GM18868 (cell line): ENCODE results near the gene PIGZ.

Experiments
- ATAC-seq: cut with Tn5 transposase; IDR thresholded peaks from one replicate; pipeline ENCODE4 v1.9.1; 2021; ENCODE audit warnings: mild to moderate bottlenecking, moderate library complexity; ENCODE audit not compliant: unreplicated experiment

The PIGZ gene

DNA sequence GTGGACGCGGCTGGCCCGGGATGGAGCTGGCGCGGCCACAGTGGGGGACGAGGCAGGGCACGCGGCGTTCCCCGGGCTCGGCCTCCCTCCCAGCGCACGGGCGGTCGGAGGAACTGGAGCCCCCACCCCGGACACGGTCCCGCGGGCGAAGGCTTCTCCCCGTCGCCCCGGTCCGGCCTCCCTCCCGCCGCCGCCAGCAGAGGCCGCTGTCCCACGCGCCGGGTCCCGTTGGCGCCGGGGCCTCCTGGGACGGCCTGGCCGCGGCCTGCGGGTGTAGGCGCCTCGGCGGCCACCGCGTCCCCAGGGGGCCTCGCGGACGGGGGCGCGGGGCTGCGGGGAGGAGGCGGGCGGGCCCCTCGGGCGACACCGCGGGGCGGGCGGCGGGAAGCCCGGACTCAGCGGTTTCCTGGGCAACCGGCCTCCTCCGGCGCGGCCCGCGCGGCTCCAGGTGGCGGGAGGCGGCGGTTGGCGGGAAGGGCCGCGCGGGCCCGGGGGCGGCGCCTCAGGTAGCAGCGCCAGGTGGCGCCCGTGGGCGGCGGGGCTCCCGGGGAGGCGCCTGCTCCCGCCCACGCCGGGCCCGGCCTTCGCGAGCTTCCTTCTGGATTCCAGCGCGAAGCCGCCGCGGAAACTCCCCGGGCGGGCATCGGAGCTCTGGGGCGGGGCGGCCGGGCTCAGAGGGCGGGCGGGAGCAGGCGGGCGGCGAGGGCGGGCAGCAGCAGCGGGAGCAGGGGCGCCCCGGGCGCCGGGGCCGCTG, 34.2 kb upstream of the PIGZ start:
- ATAC-seq = peak; percentile 74

DNA sequence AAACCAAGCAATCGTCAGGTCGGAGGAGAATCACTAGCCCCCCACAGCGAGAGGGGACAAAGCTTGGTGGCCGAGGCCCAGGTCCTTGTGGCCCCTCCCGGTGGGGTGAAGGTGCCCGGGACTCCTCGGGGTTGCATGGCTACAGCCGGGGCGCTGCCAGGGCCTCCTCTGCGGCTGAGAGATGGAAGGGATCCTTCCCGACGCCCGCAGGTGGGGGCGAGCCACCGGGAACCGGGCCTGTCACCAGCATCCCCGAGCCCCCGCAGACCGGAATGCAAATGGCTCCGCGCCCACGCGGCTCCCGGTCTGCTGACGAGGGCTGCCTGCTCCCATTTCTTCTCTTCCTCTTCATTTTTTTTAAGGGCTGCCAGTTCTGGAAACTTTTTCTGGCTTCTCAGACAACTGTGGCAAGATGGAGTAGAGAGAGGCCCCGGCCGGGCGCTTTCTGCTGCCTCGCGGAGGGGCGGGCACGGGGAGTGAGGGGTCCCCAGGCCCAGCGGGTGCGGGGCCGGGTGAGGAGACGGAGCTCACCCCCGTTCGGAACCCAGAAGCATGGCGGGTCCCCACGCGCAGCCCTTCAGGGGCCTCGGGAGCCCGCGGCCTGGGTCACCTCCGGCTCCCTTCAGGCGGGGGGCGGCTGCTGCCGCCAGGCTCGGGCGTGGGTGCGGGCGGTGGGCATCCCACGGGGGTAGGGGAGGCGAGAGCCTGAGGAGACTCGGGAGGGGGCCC, 33.5 kb upstream of the PIGZ start:
- ATAC-seq = peak; percentile 15

DNA sequence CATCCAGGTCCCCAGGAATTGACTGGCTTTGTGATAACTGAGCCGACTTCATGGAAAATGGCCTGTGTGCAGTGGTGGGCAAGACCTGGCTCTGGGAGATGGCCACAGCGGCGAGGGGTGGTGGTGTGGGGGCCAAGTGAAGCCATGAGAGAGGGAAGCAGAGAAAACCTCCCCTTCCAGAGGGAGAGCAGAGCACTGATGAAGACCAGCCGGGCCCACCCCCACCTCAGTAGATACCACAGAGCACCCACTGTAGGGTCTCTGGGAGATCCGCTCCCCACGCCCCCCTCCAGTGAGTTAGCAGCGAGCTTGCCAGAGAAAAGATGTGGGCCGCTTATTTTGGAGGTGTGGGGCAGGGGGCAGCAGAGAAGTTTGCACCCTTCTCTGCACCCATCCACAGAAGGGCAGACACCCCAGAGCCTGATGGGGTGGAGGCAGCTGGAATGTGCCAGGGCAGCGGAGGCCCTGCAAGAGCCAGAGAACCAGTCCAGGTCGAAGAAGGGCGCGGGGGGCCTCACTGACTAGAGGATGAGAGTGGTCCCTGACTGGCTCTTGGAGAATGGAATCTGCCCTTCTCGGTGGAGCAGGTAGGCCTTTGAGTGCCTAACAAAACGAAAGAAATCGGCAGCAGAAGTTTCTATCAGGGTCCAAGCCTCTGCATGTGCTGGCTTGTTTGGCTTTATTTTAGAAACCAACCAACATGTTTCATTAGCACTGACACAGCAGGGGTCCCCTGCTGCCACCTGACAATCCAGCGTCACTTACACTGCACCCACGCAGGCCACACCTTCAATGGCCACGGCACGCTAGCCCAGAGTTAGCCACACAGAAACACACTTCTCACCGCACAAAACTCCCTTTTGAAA, 32.7 kb upstream of the PIGZ start:
- ATAC-seq = no peak

DNA sequence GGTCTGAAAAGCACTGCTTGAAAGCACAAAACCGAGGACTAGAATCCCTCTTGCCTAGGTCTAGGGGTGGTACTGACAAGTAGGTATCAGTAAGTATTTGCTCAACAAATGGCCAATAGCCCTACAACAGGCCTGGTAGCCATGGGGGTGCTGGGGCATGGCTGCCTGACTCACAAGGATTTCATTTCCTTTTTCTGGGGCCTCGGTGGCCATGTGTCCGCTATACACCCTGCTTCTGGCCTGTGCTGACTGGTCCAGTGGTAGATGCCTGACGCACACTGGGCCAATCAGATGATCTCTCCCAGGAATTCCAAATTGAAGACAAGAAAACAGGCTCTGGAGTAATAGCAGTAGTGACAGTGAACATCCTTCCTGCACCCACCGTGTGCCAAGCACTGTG, 31.6 kb upstream of the PIGZ start:
- no peak for ATAC-seq

DNA sequence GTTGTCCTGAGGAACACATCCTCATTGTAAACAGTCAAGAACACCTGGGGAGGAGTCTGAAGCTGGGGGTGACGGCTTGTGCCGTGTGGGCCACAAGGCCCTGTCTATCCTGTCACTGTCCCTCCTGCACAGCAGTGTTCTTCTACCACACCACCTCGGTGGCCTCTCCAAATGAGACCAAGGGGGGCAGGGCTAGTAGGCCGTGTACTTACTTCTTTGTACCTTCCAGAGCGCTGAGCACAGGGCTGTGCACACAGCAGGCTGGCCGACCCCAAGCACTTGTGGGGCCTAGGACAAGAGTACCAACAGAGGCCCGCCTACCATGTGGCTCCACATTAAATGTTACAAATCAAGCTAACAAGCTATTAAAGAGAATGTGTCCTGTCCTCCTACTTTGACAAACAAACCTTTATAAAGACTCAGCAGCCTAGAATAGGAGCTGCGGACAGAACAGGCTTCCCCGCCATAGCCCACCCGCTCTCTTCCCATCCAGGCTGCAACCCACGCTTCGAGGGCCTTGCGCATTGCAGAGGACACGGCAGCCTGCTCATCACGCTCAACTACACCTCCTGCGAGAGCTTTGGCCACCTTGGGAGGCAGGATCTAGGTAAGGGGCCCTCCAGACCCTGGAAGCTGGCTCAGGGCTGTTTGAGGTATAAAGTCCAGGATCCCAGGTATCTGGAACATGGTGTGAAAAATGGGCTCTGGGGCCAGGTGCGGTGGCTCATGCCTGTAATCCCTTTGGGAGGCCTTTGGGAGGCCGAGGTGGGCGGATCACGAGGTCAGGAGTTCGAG, 30.5 kb upstream of the PIGZ start:
- ATAC-seq = no peak

DNA sequence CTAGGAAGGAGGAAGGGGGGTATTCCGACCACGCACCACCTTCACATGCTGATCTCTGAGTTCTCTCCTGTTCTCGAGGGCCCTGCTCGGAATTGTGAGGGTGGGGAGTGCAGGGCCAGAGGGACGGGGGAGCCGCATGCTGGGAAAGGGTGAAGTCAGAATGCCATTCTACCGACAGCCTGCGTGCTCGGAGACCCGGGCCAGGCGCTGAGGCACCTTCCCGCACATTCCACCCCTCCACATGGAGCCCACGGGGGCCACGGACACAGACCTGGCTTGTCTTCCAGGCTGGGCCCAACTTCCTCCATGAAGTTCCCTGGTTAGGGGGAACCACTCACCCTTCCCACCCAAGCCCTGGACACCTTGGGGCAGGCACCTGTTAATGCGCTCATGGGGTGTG, 28.7 kb upstream of the PIGZ start:
- no peak for ATAC-seq

DNA sequence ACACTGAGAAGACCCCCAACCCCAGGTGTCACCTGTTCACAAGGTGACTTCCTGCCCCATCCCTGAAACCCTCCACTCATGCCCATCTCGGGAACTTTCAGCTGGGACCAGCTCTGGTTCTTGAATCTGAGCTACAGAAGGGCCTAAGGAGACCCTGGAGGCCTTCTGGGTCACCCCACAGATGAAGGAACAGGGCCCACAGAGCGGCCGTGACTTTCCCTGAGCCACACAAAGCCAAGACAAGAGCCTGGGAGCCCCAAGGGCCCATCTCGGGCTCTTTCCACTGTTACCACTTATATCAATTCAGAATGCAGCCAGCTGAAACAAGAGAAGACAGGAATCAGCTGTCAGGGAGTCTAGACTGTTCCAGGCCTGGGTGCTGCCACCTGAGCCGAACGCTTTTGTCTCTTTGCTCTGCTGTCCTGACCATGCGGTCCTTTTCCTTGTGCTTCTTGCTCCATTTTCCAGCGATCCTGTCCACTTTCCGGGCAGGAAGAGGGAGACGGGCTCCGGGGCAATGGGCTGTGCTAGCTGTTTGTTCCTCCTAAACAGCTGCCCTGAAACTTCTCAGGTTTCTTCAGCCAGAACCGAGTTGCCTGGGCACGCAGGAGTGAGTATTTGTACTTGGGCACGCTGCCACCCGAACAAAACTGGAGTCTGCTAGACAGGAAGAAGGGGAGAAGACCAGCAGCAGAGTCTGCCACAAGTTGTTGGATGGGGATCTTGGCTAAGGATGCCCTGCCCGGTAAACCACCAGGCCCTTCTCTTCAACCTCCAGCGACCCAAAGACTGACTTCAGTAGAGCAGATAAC, 28.0 kb upstream of the PIGZ start:
- no peak for ATAC-seq

DNA sequence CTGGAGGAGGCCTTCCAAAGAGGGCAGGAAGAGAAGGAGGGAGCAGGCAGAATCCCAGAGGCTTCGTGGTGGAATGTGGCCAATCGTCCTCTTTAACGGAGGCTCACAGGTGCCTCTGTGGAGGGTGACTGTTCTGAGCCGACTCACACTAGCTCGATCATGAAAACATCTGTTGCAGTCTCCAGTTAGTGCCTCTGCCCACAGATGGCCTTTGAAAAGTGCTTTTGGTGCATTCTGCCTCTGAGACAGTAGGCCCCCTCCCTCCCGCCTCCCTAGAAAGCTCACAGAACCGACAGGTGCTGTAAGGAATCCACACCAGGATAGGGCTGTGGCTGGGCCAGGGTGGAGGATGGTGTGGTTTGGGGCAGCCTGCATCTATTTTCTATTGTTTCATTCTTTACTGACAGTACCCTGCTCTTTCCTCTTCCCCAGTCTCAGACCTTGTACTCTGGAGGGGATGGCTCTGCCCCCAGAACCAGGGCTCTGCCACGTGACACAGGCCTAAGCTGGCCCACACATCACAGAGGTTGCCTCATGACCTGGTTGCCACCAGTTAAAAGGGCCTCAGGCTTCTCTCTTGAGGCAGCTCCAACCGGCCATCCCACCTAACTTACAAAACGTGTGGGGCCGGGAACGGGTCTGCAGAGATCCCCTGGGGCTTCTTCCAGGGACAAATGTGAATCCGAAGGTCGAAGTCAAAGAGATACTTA, 27.2 kb upstream of the PIGZ start:
- ATAC-seq = no peak

DNA sequence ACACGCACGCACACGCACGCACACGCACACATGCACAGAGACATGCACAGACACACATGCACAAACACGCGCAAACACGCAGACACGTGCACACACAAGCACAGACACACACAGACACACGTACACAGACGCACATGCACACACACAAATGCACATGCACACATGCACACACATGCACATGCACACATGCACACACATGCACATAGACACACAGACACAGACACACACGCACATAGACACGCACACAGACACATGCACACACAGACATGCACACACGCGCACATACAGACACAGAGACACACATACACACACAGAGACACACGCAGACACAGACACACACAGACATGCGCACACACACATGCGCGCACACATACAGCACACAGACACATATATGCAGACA, 26.4 kb upstream of the PIGZ start:
- no peak for ATAC-seq

DNA sequence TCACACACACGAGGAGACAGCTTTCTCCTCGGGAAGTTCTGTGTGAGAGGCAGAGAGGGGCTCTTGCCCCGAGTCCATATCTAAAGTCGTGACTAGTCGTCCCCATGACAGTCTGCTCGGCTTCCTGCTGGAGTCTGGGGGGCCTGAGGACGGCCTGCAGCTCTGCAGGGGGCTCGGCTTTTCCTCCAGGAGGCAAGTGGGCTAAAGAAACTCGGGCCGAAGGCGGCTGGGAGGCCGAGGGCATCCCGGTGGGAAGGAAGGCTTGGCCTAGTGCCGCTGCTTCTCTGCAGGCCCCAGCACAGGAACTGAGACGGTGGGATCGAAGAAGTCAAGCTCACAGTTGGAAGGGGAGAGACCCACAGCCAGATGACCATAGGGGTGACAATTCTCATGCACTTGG, 25.4 kb upstream of the PIGZ start:
- ATAC-seq = no peak

DNA sequence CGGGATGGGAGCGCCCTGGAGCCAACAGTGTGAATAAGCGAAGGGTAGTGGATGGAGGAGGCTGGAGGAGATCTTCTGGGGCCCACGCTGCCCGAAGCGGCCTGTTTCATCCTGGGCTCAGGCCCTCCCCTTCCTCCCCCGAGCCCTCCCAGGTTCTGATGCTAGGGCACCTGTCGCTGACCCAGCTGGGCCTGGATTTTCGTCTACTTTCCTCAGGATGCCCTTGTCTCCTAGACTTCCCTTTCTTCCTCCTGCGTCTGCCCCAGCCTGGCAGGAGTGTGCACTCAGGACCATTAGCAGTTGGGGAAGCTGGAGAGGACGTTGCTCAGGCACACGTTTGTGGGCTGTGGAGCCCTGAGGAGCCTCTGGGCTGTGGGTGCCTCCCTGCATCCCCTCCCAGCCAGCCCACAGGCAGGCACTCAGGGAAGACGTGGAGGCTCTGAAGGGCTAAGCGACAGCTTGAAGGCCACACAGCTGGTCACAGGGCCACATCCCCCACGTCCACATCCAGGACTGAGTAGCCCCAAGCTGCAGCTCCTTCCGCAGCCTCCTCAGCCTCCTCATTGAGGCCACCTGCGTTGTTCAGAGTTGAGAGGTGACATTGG, 23.9 kb upstream of the PIGZ start:
- no peak for ATAC-seq

DNA sequence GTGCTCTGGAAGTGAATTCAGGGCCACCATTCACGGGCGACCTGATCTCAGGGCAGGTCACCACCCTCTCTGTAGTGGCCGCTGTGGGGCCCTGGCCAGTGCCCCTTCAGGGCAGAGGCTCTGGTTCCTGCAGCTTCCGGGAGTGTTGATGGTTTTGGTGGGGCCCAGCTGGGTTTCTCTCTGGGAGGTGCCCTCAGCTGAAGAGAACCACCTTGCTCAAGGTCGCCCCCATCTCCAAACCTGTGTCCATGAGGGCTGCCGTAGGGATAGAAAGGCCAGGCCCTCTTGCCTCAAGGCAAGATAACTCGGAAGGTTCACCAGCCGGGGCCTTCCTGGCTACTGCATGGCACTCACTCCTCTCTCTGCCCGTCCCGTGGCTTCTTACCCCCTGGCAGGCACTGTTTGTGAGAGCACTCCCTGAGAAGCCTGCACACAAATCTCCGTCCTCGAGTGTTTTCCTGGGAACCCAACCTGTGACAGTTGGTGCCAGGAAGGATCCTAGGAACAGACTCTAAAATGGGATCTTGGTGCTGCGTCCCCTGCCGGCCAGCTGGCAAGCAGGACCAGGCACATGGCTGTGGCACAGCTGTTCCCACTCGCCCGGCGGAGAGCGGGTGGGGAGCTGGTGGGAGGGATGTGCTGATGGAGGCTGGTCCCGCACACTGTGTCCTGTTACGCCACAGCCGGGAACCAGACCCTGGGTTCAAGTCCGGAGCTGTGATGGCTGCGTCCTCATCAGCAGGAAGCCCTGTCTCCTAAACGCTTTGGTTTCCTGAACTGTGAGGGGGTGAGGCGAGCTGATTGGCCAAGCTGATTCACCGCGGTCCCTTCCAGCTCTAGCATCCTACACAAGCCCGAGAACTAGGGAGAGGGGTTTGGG, 23.2 kb upstream of the PIGZ start:
- no peak for ATAC-seq

DNA sequence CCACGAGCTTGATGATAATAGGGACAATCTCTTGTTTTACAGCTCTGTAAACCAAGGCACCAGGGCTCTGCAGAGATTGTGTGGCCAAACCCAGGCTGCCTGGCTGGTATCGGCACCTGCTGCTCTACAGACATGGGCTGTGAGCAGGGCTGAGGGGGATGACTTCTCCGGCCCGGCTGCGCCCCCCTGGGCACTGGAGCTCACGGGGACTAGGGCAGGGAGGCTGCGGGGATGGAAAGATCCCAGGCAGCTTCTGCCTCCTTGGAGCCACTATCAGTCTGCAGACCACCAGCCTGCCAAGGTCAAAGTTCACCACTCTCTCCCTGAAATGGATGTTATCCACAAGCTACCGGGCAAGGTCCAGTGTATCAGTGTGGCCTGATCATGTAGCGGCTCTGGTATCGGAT, 22.0 kb upstream of the PIGZ start:
- ATAC-seq = no peak

DNA sequence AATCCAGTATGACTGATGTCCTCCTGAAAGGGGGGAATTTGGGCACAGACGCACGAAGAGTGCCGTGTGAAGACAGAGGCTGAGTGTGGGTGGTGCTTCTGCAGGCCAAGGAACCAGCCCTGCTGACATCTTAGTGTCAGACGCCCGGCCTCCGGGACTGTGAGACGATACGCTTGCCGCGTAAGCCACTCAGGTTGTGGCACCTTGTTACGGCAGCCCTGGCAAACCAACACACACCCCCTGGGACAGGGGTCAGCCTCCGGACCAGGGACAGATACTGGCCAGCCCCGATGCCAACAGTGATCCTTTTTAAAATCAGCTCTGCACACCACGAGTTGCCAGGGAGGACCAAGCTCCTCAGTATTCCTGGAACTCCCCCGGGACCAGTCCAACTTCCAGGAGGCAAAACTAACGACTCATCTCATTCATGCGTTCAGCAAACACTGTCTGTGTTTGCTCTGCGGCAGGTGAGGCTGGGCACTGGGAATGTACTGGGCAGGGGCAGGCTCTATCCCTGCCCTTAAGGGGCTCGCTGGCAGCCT, 21.2 kb upstream of the PIGZ start:
- no peak for ATAC-seq

DNA sequence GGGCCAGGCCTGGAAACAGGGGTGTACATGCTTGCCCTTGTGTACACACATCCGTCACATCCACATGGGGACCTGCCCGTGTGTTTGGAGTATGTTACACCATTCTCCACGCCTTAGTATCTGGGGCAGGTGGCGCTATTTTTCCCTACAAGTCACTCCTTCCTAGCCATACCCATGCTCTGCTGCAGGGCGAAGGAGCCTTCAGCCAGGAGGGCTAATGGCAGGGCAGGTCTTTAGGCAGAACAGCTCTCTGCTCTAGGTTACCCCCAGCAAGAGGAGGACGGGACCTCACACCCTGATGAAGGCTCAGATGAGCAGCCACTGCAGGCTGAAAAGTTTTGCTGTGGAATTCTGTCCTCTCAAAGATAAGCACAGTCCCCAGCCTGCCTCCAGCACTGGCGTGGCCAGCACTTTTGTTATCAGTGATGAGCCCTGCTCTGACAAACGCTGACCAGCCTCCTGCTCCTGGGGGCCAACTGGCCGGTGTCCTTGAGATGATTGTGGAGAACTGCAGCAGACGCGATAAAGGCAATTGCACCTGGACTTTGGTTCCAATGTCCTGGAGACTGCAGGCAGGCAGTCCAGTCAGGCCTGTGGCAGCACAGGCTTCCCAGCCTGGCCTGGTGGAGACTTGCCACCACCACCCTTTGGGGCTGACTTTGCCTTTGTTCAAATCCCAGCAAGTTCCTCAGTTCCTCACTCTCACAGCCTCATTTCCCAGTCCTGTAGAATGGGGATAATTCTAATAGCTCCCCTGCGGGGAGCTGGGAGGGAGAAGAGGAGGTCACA, 19.8 kb upstream of the PIGZ start:
- ATAC-seq = no peak

DNA sequence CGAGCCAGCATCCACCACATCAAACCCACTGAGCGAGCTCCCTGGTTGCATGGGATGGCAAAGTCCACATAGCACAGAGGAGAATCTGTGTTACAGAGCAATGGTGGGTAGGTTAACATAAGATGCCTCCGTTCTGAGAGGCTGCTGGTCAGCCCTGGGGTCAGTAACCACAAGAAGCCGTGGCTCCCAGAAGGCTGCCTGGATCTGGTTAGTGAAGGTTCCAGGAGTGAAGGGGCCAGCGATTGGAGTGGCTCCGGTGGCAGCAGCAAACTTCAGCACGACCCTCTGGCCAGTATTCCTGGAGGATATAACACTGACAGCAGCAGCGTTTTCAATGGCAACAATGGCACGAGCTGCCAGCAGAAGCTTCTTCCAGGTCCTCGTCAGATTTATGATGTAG, 18.4 kb upstream of the PIGZ start:
- no peak for ATAC-seq
